Measurements from ENCODE around the gene BBS5. TPM values are rescaled to one million over a fixed set of nuclear protein-coding genes. Genes with fewer than 3 reads are reported as not detected.
"Not testable (repeated sequence)": the region's sequence is repeated elsewhere in the genome, so short reads cannot be mapped to it uniquely, and the experiment has no call there.

The BBS5 gene
- 1 to 10 TPM; 2.2 to 3.5 TPM for total RNA-seq

GRCh38 chr2:169479257-169480078 lies at the start of gene BBS5:
Gene BBS5 (plus strand): TSS chr2:169479494. CDS start chr2:169479554, 60 bp downstream.
- H3K27me3 Mint-ChIP-seq (ENCODE audit: low read depth) = no peaks in the 10 kb centered on the region
- no peaks in the 10 kb centered on the region for H3K36me3 Mint-ChIP-seq (ENCODE audit: insufficient read depth in 2 of 2)
- DNase-seq (peak; percentile 81), ATAC-seq (replicated peaks in 1 of 2) (peak; percentile 95 to 98)
- peaks cover 17% of the 10 kb centered on the region for H3K4me1 Mint-ChIP-seq (ENCODE audit: low read depth)
- peak within 1 kb of the TSS; percentile 66 for H3K27ac Mint-ChIP-seq
- H3K9me3 Mint-ChIP-seq = no peaks in the 10 kb centered on the region
- peak within 1 kb of the TSS; percentile 91 to 97 for H3K4me3 Mint-ChIP-seq

- H3K27me3 Mint-ChIP-seq (ENCODE audit: low read depth) = peaks cover 34% of the 10 kb centered on the region
- not testable (repeated sequence) for H3K4me1 Mint-ChIP-seq (ENCODE audit: low read depth); H3K9me3 Mint-ChIP-seq; H3K36me3 Mint-ChIP-seq (ENCODE audit: insufficient read depth in 2 of 2); DNase-seq; H3K27ac Mint-ChIP-seq; ATAC-seq (replicated peaks in 1 of 2); H3K4me3 Mint-ChIP-seq
These were observed 47.5 kb upstream of the BBS5 start for GRCh38 chr2:169431772-169432171.

- not testable (repeated sequence) for H3K27ac Mint-ChIP-seq; H3K4me1 Mint-ChIP-seq (ENCODE audit: low read depth); DNase-seq; H3K36me3 Mint-ChIP-seq (ENCODE audit: insufficient read depth in 2 of 2); H3K9me3 Mint-ChIP-seq; H3K4me3 Mint-ChIP-seq; ATAC-seq (replicated peaks in 1 of 2)
- peaks cover 44% of the 10 kb centered on the region for H3K27me3 Mint-ChIP-seq (ENCODE audit: low read depth)
These were observed 45.1 kb upstream of the BBS5 start for GRCh38 chr2:169434236-169434635.

GRCh38 chr2:169438466-169439072 lies 40.7 kb upstream of the BBS5 start:
- Mint-ChIP-seq H3K9me3 (no peaks in the 10 kb centered on the region), H3K27me3 (ENCODE audit: low read depth) (peaks cover 50% of the 10 kb centered on the region), H3K4me3 (no peak overlapping the region), H3K36me3 (ENCODE audit: insufficient read depth in 2 of 2) (no peaks in the 10 kb centered on the region), H3K27ac (no peak overlapping the region), H3K4me1 (ENCODE audit: low read depth) (no peaks in the 10 kb centered on the region)
- DNase-seq (no peak), ATAC-seq (replicated peaks in 1 of 2) (no peak)

GRCh38 chr2:169439900-169440299 lies 39.4 kb upstream of the BBS5 start:
- no peaks in the 10 kb centered on the region for H3K4me1 Mint-ChIP-seq (ENCODE audit: low read depth)
- H3K27ac Mint-ChIP-seq = no peak overlapping the region
- no peak overlapping the region for H3K4me3 Mint-ChIP-seq
- ATAC-seq (replicated peaks in 1 of 2) (no peak), DNase-seq (no peak)
- no peaks in the 10 kb centered on the region for H3K36me3 Mint-ChIP-seq (ENCODE audit: insufficient read depth in 2 of 2)
- no peaks in the 10 kb centered on the region for H3K9me3 Mint-ChIP-seq
- peaks cover 55% of the 10 kb centered on the region for H3K27me3 Mint-ChIP-seq (ENCODE audit: low read depth)

GRCh38 chr2:169446452-169446851 lies 32.8 kb upstream of the BBS5 start:
- H3K4me3 Mint-ChIP-seq = no peak overlapping the region
- H3K27ac Mint-ChIP-seq = no peak overlapping the region
- no peaks in the 10 kb centered on the region for H3K4me1 Mint-ChIP-seq (ENCODE audit: low read depth)
- H3K36me3 Mint-ChIP-seq (ENCODE audit: insufficient read depth in 2 of 2) = no peaks in the 10 kb centered on the region
- H3K27me3 Mint-ChIP-seq (ENCODE audit: low read depth) = peaks cover 21% of the 10 kb centered on the region
- no peaks in the 10 kb centered on the region for H3K9me3 Mint-ChIP-seq
- ATAC-seq (replicated peaks in 1 of 2) (no peak), DNase-seq (no peak)

- Mint-ChIP-seq H3K27me3 (ENCODE audit: low read depth) (peaks cover 14% of the 10 kb centered on the region), H3K9me3 (no peaks in the 10 kb centered on the region), H3K27ac (no peak overlapping the region), H3K36me3 (ENCODE audit: insufficient read depth in 2 of 2) (no peaks in the 10 kb centered on the region), H3K4me1 (ENCODE audit: low read depth) (no peaks in the 10 kb centered on the region), H3K4me3 (no peak overlapping the region)
- DNase-seq (no peak), ATAC-seq (replicated peaks in 1 of 2) (no peak)
These were observed 31.0 kb upstream of the BBS5 start for GRCh38 chr2:169448316-169448715.

GRCh38 chr2:169448865-169449264 lies 30.4 kb upstream of the BBS5 start:
- H3K36me3 Mint-ChIP-seq (ENCODE audit: insufficient read depth in 2 of 2) = no peaks in the 10 kb centered on the region
- no peaks in the 10 kb centered on the region for H3K4me1 Mint-ChIP-seq (ENCODE audit: low read depth)
- DNase-seq = no peak
- H3K27ac Mint-ChIP-seq = no peak overlapping the region
- H3K27me3 Mint-ChIP-seq (ENCODE audit: low read depth) = peaks cover 14% of the 10 kb centered on the region
- H3K9me3 Mint-ChIP-seq = no peaks in the 10 kb centered on the region
- no peak for ATAC-seq (replicated peaks in 1 of 2)
- H3K4me3 Mint-ChIP-seq = no peak overlapping the region

GRCh38 chr2:169452080-169452479 lies 27.2 kb upstream of the BBS5 start:
- H3K36me3 Mint-ChIP-seq (ENCODE audit: insufficient read depth in 2 of 2) = no peaks in the 10 kb centered on the region
- no peaks in the 10 kb centered on the region for H3K4me1 Mint-ChIP-seq (ENCODE audit: low read depth)
- ATAC-seq (replicated peaks in 1 of 2) = no peak
- no peaks in the 10 kb centered on the region for H3K9me3 Mint-ChIP-seq
- peaks cover 9% of the 10 kb centered on the region for H3K27me3 Mint-ChIP-seq (ENCODE audit: low read depth)
- no peak for DNase-seq
- no peak overlapping the region for H3K27ac Mint-ChIP-seq
- no peak overlapping the region for H3K4me3 Mint-ChIP-seq

GRCh38 chr2:169453044-169453443 lies 26.2 kb upstream of the BBS5 start:
- not testable (repeated sequence) for H3K27ac Mint-ChIP-seq; H3K36me3 Mint-ChIP-seq (ENCODE audit: insufficient read depth in 2 of 2); DNase-seq; H3K27me3 Mint-ChIP-seq (ENCODE audit: low read depth); ATAC-seq (replicated peaks in 1 of 2); H3K4me3 Mint-ChIP-seq; H3K9me3 Mint-ChIP-seq; H3K4me1 Mint-ChIP-seq (ENCODE audit: low read depth)

- ATAC-seq (replicated peaks in 1 of 2) = no peak
- Mint-ChIP-seq H3K36me3 (ENCODE audit: insufficient read depth in 2 of 2) (no peaks in the 10 kb centered on the region), H3K27ac (no peak overlapping the region), H3K4me1 (ENCODE audit: low read depth) (no peaks in the 10 kb centered on the region), H3K27me3 (ENCODE audit: low read depth) (no peaks in the 10 kb centered on the region), H3K4me3 (no peak overlapping the region), H3K9me3 (no peaks in the 10 kb centered on the region)
- DNase-seq = no peak
These were observed 18.2 kb upstream of the BBS5 start for GRCh38 chr2:169461143-169461542.

GRCh38 chr2:169462896-169463695 lies 16.2 kb upstream of the BBS5 start:
- no peak for DNase-seq
- Mint-ChIP-seq H3K4me3 (no peak overlapping the region), H3K4me1 (ENCODE audit: low read depth) (no peaks in the 10 kb centered on the region), H3K27ac (peak overlapping the region; percentile 29), H3K9me3 (no peaks in the 10 kb centered on the region), H3K36me3 (ENCODE audit: insufficient read depth in 2 of 2) (no peaks in the 10 kb centered on the region), H3K27me3 (ENCODE audit: low read depth) (no peaks in the 10 kb centered on the region)
- ATAC-seq (replicated peaks in 1 of 2) = peak in 1 of 2 donors; percentile 42

GRCh38 chr2:169464466-169464865 lies 14.8 kb upstream of the BBS5 start:
- Mint-ChIP-seq H3K4me1 (ENCODE audit: low read depth) (no peaks in the 10 kb centered on the region), H3K9me3 (no peaks in the 10 kb centered on the region), H3K27ac (no peak overlapping the region), H3K36me3 (ENCODE audit: insufficient read depth in 2 of 2) (no peaks in the 10 kb centered on the region), H3K27me3 (ENCODE audit: low read depth) (no peaks in the 10 kb centered on the region), H3K4me3 (no peak overlapping the region)
- no peak for DNase-seq
- peak in 1 of 2 donors; percentile 29 for ATAC-seq (replicated peaks in 1 of 2)
